ENCODE measurements around the gene LRFN2. TPM values are rescaled to one million over a fixed set of nuclear protein-coding genes. Genes with fewer than 3 reads are reported as not detected.

LRFN2 gene
- total RNA-seq, 2 experiments from 2014 or later = not detected

DNA sequence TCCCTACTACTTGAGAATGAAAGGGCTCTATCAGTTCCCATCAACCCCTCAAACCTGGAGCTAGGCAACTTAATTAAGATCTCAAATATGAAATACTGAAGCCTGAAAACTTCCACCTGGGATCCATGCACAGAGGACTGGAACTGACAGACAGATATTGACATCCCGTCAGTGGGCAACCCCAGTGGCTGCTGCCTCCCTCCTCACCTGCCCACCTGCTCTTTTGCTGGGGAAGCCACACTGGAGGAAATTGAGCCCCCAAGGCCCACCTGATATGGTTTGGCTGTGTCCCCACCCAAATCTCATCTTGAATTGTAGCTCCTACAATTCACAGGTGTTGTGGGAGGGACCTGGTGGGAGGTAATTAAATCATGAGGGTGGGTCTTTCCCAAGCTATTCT lies 192.8 kb downstream of the LRFN2 start:
- H3K9me3 Mint-ChIP-seq = no peaks in the 10 kb centered on the region
- ChIA-PET CTCF (no interaction called here), POLR2A (no interaction called here)
- no peak overlapping the region for H3K27ac Mint-ChIP-seq
- no peak for DNase-seq
- H3K4me1 Mint-ChIP-seq (ENCODE audit: low read depth) = peaks cover 2% of the 10 kb centered on the region
- intact Hi-C loops (cut with micrococcal nuclease) = no loop called here
- H3K4me3 Mint-ChIP-seq = no peak overlapping the region
- no peaks in the 10 kb centered on the region for H3K36me3 Mint-ChIP-seq
- H3K27me3 Mint-ChIP-seq = peaks cover 12% of the 10 kb centered on the region

DNA sequence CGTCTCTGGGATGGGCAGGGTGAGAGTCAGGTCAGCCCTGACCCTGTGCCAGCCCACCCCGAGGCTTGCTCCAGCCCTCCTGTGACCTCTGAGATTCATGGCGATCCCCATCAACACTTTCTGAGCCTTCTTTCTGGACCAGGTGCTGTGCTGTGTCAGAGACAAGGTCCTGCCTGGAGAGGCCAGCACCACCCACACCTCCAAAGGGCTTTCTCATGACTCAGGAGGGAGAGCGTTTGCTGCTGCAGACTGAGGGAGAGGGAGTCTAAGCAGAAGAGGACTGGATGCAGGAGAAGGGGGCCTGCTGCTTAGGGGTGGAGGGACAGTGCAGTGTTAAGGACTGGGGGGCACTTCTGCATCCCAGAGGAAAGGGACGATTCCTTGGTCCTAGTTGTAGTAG lies 193.5 kb downstream of the LRFN2 start:
- DNase-seq = no peak
- Mint-ChIP-seq H3K9me3 (no peaks in the 10 kb centered on the region), H3K27me3 (peaks cover 12% of the 10 kb centered on the region), H3K36me3 (no peaks in the 10 kb centered on the region), H3K27ac (no peak overlapping the region), H3K4me3 (no peak overlapping the region), H3K4me1 (ENCODE audit: low read depth) (peaks cover 6% of the 10 kb centered on the region)
- intact Hi-C loops (cut with micrococcal nuclease) = no loop called here
- CTCF ChIA-PET = no interaction called here
- POLR2A ChIA-PET = no interaction called here

DNA sequence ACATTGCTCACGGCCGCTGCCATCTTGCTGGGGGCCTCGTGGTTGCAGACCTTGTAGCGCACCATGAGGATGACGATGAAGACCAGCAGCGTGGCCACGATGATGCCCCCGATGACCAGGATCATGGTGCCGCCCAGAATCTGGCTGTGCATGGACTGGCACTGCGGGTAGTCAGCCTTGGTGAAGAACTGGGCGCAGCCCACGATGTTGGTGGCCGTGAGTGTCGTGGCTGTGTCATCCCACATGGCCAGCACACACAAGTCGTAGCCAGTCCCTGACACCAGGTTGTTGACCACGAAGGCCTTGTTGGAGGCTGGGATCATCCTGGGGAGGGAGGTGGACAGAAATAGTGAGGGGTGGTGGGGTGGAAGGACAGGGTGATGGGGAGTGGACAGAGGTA lies 194.6 kb downstream of the LRFN2 start:
- no peaks in the 10 kb centered on the region for H3K9me3 Mint-ChIP-seq
- intact Hi-C loops (cut with micrococcal nuclease) = no loop called here
- H3K27me3 Mint-ChIP-seq = peaks cover 16% of the 10 kb centered on the region
- no peak for DNase-seq
- H3K4me1 Mint-ChIP-seq (ENCODE audit: low read depth) = peaks cover 8% of the 10 kb centered on the region
- H3K36me3 Mint-ChIP-seq = no peaks in the 10 kb centered on the region
- H3K4me3 Mint-ChIP-seq = no peak overlapping the region
- CTCF ChIA-PET = no interaction called here
- no peak overlapping the region for H3K27ac Mint-ChIP-seq
- POLR2A ChIA-PET = no interaction called here

DNA sequence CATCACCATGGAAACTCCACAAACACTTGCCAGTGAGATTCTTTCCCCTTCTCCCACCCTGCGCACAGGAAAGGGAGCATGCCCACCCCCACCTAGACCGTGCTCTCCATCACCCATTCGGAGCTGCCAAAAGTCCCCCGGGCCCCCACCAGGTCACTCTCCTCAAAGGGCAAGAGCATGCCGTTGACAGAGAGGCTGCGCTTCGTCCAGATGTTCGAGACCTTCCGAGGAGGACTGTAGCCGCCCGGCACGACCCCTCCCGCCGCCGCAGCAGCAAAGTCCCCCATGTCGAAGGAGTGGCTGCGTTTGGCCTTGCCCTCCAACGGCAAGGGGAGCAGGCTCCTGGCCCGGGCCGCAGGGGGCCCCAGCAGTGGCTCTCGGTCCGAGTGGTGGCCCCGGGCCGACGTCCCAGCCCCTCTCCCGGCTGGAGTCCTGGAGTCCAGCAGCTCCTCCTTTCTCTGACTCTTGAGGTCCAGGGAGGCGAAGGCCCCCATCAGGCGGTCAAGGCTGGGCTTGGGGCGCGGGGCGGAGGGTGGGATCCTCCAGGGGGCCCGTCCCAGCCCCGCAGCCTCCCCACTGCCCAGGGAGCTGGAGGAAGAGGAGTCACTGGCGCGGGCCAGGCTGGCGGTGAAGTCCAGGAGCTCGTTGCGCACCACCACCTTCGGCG lies 195.2 kb downstream of the LRFN2 start:
- Mint-ChIP-seq H3K4me1 (ENCODE audit: low read depth) (peaks cover 8% of the 10 kb centered on the region), H3K4me3 (no peak overlapping the region), H3K36me3 (no peaks in the 10 kb centered on the region), H3K27me3 (peaks cover 16% of the 10 kb centered on the region), H3K27ac (no peak overlapping the region), H3K9me3 (no peaks in the 10 kb centered on the region)
- CTCF ChIA-PET = no interaction called here
- POLR2A ChIA-PET = no interaction called here
- intact Hi-C loops (cut with micrococcal nuclease) = no loop called here
- DNase-seq = no peak

DNA sequence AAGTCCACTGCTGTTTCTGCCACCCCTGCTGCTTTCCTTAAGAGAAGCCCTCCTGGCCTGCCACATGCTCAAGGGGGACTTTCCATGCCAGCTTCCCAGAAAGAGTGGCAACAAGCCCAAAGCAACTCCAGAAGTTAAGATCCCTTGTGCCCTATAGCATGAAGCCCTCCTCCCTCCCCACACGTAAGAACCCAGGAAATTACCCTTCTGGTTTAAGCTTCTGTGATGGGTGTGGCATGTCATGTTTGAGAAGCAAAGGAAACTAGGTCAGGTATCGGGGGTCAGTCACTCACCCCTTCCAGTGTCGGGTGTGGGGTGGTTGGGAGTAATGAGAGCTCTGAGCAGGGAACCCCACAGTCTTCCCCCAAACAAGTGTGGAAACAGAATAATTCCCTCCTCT lies 196.1 kb downstream of the LRFN2 start:
- Mint-ChIP-seq H3K36me3 (no peaks in the 10 kb centered on the region), H3K27me3 (peaks cover 23% of the 10 kb centered on the region), H3K9me3 (no peaks in the 10 kb centered on the region), H3K27ac (no peak overlapping the region), H3K4me3 (no peak overlapping the region), H3K4me1 (ENCODE audit: low read depth) (peaks cover 8% of the 10 kb centered on the region)
- ChIA-PET POLR2A (no interaction called here), CTCF (no interaction called here)
- intact Hi-C loops (cut with micrococcal nuclease) = no loop called here
- DNase-seq = no peak

DNA sequence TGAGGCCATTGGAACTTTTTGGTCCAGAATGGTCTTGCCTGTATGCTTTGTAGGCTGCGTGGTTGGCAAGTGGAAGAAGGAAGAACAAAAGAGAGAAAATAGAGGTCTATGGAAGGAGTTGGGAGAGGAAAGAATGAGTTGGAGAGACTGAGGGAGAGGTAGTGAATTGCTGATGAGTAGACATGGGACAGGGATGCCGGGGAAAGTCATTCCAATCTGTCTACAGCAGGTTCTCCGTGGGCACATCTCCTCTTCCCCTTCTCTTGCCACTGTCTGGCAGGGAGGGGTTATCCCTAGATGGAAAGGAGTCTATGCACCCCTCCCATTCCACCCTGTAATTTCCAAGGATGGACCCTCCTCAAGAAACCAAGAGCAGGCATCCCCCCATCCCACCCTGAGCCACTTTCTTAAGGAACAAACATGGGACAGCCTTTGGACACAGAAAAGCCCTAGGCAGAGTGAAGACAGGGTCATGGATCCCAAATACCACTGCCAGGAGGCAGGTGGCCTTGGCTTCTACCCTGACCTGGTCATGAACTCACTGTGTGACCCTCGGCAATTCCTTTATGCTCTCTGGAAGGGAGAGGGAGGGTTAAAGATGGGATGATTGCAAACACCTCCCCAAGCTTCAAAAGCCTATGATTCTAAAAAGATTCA lies 196.9 kb downstream of the LRFN2 start:
- ChIA-PET CTCF (no interaction called here), POLR2A (no interaction called here)
- H3K27me3 Mint-ChIP-seq = peaks cover 27% of the 10 kb centered on the region
- intact Hi-C loops (cut with micrococcal nuclease) = no loop called here
- peaks cover 8% of the 10 kb centered on the region for H3K4me1 Mint-ChIP-seq (ENCODE audit: low read depth)
- H3K27ac Mint-ChIP-seq = no peak overlapping the region
- no peaks in the 10 kb centered on the region for H3K36me3 Mint-ChIP-seq
- DNase-seq = no peak
- H3K4me3 Mint-ChIP-seq = no peak overlapping the region
- H3K9me3 Mint-ChIP-seq = no peaks in the 10 kb centered on the region

DNA sequence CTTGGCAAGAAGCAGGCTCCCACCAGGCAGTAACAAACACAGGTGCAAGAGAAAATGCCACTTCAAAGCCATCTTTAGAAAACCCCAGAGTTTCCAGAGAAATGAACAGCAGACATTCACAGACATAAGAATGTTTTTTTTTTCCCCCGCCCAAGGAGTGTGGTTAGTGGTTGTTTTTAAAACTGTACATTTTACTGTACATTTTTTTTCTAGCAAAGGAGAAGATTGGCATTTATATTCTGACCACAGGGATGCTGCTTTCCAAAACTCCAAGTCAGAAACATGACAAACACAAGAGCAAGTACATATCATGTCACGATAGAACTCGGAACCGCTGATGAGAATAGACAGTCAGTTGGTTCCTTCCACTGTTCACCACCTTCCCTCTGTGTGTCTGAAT lies 197.9 kb downstream of the LRFN2 start:
- no peaks in the 10 kb centered on the region for H3K36me3 Mint-ChIP-seq
- DNase-seq = no peak
- ChIA-PET POLR2A (no interaction called here), CTCF (no interaction called here)
- intact Hi-C loops (cut with micrococcal nuclease) = no loop called here
- no peak overlapping the region for H3K27ac Mint-ChIP-seq
- H3K9me3 Mint-ChIP-seq = no peaks in the 10 kb centered on the region
- peaks cover 8% of the 10 kb centered on the region for H3K4me1 Mint-ChIP-seq (ENCODE audit: low read depth)
- peaks cover 30% of the 10 kb centered on the region for H3K27me3 Mint-ChIP-seq
- H3K4me3 Mint-ChIP-seq = no peak overlapping the region

DNA sequence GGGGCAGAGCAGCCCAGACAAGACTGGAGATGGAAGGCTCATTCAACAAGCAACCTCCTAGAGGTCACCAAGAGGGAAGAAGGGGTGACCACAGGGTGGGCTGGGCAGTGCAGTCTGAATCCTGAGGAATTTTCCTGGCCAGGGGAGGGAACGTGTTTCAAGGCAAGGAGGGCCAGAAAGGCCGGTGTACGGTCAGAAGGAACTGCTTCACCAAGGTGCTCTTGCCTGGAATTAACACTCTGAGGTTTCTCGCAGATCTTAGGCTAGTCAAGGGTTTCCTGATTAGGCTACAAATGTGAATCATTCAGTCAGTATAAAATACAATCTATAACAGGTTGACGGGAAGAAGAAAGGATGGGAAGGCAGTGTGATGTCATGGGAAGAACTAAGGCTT lies 199.3 kb downstream of the LRFN2 start:
- Mint-ChIP-seq H3K4me1 (ENCODE audit: low read depth) (peaks cover 8% of the 10 kb centered on the region), H3K9me3 (no peaks in the 10 kb centered on the region), H3K27me3 (peaks cover 32% of the 10 kb centered on the region), H3K27ac (no peak overlapping the region), H3K36me3 (no peaks in the 10 kb centered on the region), H3K4me3 (no peak overlapping the region)
- ChIA-PET CTCF (no interaction called here), POLR2A (no interaction called here)
- DNase-seq = no peak
- intact Hi-C loops (cut with micrococcal nuclease) = no loop called here

DNA sequence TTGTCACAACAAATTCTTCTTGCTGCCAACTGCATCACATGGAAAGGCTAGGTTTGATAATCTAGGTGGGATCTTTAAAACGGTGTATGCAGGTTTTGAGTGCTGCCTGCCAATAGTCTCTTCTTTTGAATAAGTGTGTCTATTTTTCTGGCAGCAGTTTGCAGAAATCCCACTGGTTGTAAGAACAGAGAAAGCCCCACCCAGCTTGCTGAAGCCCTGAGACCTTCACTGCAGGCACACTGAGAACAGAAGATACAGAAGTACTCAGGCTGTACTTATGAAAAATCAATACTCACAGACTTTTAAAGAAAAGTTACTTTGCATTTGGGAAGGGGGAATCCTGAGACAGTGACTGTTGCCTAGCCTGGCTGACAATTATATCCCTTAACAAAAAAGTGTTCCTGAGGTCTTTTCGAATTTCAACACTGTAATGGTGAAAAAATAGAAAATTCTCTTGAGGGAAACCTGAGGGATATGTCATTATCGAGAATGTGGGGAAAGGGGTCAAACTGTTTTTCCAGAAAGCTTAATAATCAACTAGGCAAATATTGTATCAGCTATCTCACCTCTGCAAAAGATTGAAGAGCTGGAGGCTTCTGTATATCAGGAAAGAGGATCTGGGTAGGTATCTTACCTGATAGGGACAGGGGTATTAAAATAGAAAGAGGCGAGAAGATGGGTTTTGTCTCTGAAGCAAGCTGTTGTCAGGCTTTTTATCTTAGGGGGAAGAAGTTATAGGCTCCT lies 199.9 kb downstream of the LRFN2 start:
- H3K27ac Mint-ChIP-seq = no peak overlapping the region
- intact Hi-C loops (cut with micrococcal nuclease) = no loop called here
- no peaks in the 10 kb centered on the region for H3K9me3 Mint-ChIP-seq
- no peak for DNase-seq
- POLR2A ChIA-PET = no interaction called here
- H3K4me1 Mint-ChIP-seq (ENCODE audit: low read depth) = peaks cover 8% of the 10 kb centered on the region
- CTCF ChIA-PET = no interaction called here
- H3K27me3 Mint-ChIP-seq = peaks cover 32% of the 10 kb centered on the region
- H3K36me3 Mint-ChIP-seq = no peaks in the 10 kb centered on the region
- no peak overlapping the region for H3K4me3 Mint-ChIP-seq

DNA sequence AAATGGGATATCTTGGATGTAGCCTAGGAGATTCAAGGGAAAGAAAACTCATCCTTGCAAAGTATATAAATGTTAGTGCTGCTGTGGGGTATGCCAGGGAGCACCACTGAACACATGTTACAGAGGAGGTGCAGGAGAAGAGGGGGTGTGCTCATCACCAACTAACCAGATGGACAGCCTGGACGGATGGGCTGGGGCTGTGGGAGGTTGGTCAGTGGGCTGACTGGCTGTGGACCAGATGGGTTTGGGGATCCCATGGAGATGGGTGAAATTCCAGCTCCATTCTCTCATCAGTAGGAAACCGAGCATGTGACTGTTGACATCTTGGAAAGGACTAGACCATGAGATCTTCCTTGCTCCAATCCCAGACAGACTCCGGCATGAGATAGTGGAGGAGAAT lies 201.0 kb downstream of the LRFN2 start:
- Mint-ChIP-seq H3K36me3 (no peaks in the 10 kb centered on the region), H3K27me3 (peaks cover 30% of the 10 kb centered on the region), H3K27ac (no peak overlapping the region), H3K4me1 (ENCODE audit: low read depth) (peaks cover 8% of the 10 kb centered on the region), H3K4me3 (no peak overlapping the region), H3K9me3 (no peaks in the 10 kb centered on the region)
- POLR2A ChIA-PET = no interaction called here
- CTCF ChIA-PET = no interaction called here
- DNase-seq = no peak
- intact Hi-C loops (cut with micrococcal nuclease) = no loop called here

DNA sequence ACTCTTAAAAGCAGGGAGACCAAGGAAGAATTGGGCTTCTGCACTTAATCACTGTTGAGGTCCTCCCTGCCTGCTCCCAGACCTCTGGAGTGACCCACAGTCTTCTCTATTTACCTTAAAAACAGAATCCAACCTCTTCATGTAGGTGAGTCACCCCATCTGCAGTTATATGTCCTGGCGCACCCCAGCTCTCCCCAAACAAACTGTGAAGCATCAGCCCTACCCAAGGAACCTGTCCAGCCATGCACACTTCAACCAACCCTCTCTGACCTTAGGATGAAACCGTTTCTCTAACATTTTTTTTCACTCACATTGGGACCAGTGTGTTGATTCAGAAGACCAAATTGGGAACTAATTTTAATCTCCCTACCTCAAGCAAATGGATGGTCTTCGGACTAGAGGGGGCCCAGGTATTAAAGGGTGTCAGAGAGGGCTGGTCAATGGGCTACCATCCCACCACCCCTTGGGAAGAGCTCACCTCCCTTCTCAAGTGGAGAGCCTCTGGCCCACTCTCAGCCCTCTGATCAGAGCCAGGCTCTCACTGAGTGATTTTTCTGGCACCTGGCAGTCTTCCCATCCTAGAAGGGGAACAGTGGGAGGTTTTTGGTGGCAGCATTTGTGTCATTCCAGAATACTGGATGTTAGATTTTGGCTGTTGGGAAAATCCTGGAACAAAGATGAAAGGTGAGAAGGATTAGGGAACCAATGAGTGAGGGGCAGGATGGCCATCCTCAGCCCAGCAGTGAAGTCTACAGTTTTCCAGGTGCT lies 203.6 kb downstream of the LRFN2 start:
- no peak overlapping the region for H3K4me3 Mint-ChIP-seq
- no peaks in the 10 kb centered on the region for H3K36me3 Mint-ChIP-seq
- POLR2A ChIA-PET = no interaction called here
- H3K27ac Mint-ChIP-seq = no peak overlapping the region
- peaks cover 2% of the 10 kb centered on the region for H3K4me1 Mint-ChIP-seq (ENCODE audit: low read depth)
- H3K27me3 Mint-ChIP-seq = peaks cover 20% of the 10 kb centered on the region
- intact Hi-C loops (cut with micrococcal nuclease) = no loop called here
- H3K9me3 Mint-ChIP-seq = no peaks in the 10 kb centered on the region
- no peak for DNase-seq
- CTCF ChIA-PET = no interaction called here

DNA sequence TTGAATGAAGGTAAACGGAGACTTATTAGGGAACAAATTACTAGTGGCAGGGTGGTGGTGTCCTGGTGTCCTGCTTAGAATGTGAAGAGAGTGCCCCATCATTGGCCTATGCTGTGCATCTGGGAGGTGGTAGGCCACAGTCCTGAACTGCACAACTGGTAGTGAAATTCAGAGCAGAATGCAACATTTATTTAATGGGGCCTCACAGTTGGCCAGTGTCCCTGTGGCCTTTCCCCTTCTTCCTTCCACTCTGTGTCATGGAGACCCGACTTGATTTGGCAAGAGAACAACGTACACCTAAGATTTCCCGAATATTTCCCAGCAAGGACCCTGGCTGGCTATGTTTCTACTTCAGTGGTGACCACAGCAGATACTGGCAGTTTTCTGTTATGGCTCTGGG lies 206.9 kb downstream of the LRFN2 start:
- Mint-ChIP-seq H3K27me3 (peaks cover 5% of the 10 kb centered on the region), H3K4me3 (no peak overlapping the region), H3K9me3 (no peaks in the 10 kb centered on the region), H3K27ac (no peak overlapping the region), H3K4me1 (ENCODE audit: low read depth) (no peaks in the 10 kb centered on the region), H3K36me3 (no peaks in the 10 kb centered on the region)
- intact Hi-C loops (cut with micrococcal nuclease) = no loop called here
- CTCF ChIA-PET = no interaction called here
- POLR2A ChIA-PET = no interaction called here
- DNase-seq = no peak
